ENCODE results near the gene SLC25A29.

Gene SLC25A29

DNA sequence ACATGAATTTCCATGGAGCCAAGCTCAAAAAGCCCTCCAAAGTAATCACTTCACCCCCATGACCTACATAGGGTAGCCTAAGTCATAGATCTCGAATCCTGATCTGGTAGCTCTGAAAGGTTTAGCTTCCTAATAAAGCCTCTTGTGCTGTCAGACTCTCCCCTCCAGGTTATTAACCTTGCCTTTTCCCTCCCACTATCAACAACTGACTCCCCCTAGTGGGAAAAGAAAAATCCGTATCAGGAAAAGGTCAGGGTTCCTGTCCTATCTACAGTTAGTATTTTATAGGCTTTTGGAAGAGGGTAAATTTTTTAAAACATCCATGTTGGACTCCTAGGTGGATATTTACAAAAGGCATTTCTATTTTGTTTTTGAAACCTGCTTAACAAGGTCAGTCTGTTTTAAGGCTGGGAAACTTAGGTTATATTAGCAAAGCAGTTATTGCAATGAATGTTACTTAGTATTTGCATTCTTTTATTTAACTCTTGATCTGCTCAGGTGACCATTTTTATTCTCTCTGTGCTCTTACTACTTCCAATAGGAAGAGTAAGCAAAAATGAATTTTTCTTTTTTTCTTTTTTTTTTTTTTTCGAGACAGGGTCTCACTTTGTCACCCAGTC, 59.3 kb downstream of the SLC25A29 start (continued):
- TF ChIP-seq PRDM2 (tag by site-specific recombination; IDR thresholded peaks at IDR 0.05; ENCODE audit: borderline replicate concordance), result no peak
- TF ChIP-seq, protein P1, sequence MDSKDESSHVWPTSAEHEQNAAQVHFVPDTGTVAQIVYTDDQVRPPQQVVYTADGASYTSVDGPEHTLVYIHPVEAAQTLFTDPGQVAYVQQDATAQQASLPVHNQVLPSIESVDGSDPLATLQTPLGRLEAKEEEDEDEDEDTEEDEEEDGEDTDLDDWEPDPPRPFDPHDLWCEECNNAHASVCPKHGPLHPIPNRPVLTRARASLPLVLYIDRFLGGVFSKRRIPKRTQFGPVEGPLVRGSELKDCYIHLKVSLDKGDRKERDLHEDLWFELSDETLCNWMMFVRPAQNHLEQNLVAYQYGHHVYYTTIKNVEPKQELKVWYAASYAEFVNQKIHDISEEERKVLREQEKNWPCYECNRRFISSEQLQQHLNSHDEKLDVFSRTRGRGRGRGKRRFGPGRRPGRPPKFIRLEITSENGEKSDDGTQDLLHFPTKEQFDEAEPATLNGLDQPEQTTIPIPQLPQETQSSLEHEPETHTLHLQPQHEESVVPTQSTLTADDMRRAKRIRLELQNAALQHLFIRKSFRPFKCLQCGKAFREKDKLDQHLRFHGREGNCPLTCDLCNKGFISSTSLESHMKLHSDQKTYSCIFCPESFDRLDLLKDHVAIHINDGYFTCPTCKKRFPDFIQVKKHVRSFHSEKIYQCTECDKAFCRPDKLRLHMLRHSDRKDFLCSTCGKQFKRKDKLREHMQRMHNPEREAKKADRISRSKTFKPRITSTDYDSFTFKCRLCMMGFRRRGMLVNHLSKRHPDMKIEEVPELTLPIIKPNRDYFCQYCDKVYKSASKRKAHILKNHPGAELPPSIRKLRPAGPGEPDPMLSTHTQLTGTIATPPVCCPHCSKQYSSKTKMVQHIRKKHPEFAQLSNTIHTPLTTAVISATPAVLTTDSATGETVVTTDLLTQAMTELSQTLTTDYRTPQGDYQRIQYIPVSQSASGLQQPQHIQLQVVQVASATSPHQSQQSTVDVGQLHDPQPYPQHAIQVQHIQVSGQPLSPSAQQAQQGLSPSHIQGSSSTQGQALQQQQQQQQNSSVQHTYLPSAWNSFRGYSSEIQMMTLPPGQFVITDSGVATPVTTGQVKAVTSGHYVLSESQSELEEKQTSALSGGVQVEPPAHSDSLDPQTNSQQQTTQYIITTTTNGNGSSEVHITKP (tag by site-specific recombination; IDR thresholded peaks at IDR 0.05), result peak; percentile 73
- TF ChIP-seq, protein P2, sequence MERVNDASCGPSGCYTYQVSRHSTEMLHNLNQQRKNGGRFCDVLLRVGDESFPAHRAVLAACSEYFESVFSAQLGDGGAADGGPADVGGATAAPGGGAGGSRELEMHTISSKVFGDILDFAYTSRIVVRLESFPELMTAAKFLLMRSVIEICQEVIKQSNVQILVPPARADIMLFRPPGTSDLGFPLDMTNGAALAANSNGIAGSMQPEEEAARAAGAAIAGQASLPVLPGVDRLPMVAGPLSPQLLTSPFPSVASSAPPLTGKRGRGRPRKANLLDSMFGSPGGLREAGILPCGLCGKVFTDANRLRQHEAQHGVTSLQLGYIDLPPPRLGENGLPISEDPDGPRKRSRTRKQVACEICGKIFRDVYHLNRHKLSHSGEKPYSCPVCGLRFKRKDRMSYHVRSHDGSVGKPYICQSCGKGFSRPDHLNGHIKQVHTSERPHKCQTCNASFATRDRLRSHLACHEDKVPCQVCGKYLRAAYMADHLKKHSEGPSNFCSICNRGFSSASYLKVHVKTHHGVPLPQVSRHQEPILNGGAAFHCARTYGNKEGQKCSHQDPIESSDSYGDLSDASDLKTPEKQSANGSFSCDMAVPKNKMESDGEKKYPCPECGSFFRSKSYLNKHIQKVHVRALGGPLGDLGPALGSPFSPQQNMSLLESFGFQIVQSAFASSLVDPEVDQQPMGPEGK (tag by site-specific recombination; IDR thresholded peaks at IDR 0.05), result peak; percentile 27; the same call in 1 of the 2 replicates

- H3K4me3 ChIP-seq (ENCODE audit: low read depth, low read length), result no peak overlapping the region
- no peak for TF ChIP-seq ZSCAN30 (tag by site-specific recombination; IDR thresholded peaks at IDR 0.05)
- TF ChIP-seq ZNF521 (tag by site-specific recombination; IDR thresholded peaks at IDR 0.05), result no peak
- peak; percentile 51; the same call in 1 of the 2 replicates for TF ChIP-seq ZNF600 (tag by site-specific recombination; IDR thresholded peaks at IDR 0.05)
- no peak for TF ChIP-seq ZNF433 (tag by site-specific recombination; IDR thresholded peaks at IDR 0.05; ENCODE audit: low read depth)
- no peak for TF ChIP-seq ZNF112 (tag by site-specific recombination; IDR thresholded peaks at IDR 0.05)
- no peak overlapping the region for H3K27ac ChIP-seq (ENCODE audit: extremely low read depth, low read depth, low read length)
- ChIA-PET CTCF (interaction anchor here (1.4 kb wide), 1 partner anchor 123 kb away, joined by 3 read pairs; no protein-coding TSS in a partner anchor), POLR2A (no interaction called here)
- H3K9me3 ChIP-seq (ENCODE audit: control insufficient read depth, insufficient read depth, low read depth, low read length), result no peaks in the 10 kb centered on the region
- peaks cover 4 to 22% of the 10 kb centered on the region in 2 experiments; a peak in 2 of 3 replicates for H3K36me3 ChIP-seq (ENCODE audit: control insufficient read depth in 2 of 2, insufficient read depth in 1 of 2, low read length in 2 of 2)
- H3K4me1 ChIP-seq (ENCODE audit: control insufficient read depth, insufficient read depth, low read length), result peaks cover 22% of the 10 kb centered on the region
These were observed 63.2 kb downstream of the SLC25A29 start for GRCh38 chr14:100243020-100243419.

DNA sequence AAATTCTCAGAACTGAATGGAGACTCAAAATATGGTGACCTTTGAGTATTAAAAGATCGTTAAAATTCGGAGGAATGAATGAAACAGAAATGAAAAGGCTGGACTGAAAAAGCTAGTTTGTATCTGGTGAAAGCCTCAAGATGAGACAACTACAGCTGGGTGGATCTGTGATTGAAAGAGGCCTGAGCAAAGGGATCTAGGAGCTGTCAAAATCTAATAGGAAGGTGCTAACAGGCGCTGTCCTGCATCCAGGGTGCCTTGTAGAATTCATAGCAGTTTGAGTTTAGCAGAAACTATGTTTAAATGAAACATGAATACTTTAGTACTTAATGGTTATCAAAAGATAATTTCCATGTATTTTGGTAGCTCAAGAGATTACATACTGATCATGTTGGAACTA, 65.0 kb downstream of the SLC25A29 start:
- H3K4me1 ChIP-seq (ENCODE audit: control insufficient read depth, insufficient read depth, low read length), result peaks cover 14% of the 10 kb centered on the region
- no peak for TF ChIP-seq GLIS2 (tag by site-specific recombination; IDR thresholded peaks at IDR 0.05)
- no peak for TF ChIP-seq ZNF843 (tag by site-specific recombination; IDR thresholded peaks at IDR 0.05)
- TF ChIP-seq ZBTB26 (tag by site-specific recombination; optimal IDR thresholded peaks at IDR 0.05), result no peak
- TF ChIP-seq, protein P3, sequence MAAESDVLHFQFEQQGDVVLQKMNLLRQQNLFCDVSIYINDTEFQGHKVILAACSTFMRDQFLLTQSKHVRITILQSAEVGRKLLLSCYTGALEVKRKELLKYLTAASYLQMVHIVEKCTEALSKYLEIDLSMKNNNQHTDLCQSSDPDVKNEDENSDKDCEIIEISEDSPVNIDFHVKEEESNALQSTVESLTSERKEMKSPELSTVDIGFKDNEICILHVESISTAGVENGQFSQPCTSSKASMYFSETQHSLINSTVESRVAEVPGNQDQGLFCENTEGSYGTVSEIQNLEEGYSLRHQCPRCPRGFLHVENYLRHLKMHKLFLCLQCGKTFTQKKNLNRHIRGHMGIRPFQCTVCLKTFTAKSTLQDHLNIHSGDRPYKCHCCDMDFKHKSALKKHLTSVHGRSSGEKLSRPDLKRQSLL (tag by site-specific recombination; IDR thresholded peaks at IDR 0.05), result no peak
- TF ChIP-seq ZNF596 (tag by site-specific recombination; IDR thresholded peaks at IDR 0.05), result no peak
- peak overlapping the region; percentile 100 for H3K4me3 ChIP-seq (ENCODE audit: low read depth, low read length)
- H3K36me3 ChIP-seq (ENCODE audit: control insufficient read depth in 2 of 2, insufficient read depth in 1 of 2, low read length in 2 of 2), result peaks cover 4 to 22% of the 10 kb centered on the region in 2 experiments; a peak in 2 of 3 replicates
- ChIA-PET CTCF (interaction anchor here (0.6 to 2.0 kb wide), 21 partner anchors 8 to 496 kb away, joined by 3 to 10 read pairs (median 3); no protein-coding TSS in a partner anchor), POLR2A (interaction anchor here (0.6 to 1.4 kb wide), 3 partner anchors 8 to 27 kb away, joined by 3 to 6 read pairs (median 6); no protein-coding TSS in a partner anchor)
- H3K9me3 ChIP-seq (ENCODE audit: control insufficient read depth, insufficient read depth, low read depth, low read length), result no peaks in the 10 kb centered on the region
- H3K27ac ChIP-seq (ENCODE audit: extremely low read depth, low read depth, low read length), result no peak overlapping the region
